Fibroblast of villous mesenchyme (primary cell): ENCODE measurements around the gene BLOC1S1. TPM values are rescaled to one million over a fixed set of nuclear protein-coding genes. Genes with fewer than 3 reads are reported as not detected.
A peak's percentile ranks its signal among the peaks of the same experiment; 100 is the strongest.

Experiments used
- DNase-seq: peaks from one replicate; pipeline ENCODE4 v3.0.0-alpha.2; 2010; ENCODE audit warnings: low read depth
- H3K4me3 ChIP-seq: 2 replicates; pipeline ENCODE4 v1.5.1; 2011; ENCODE audit warnings: low read depth, mild to moderate bottlenecking, low read length
- total RNA-seq: library from RNA; depleted of rRNA; stranded (reverse); fragments of >200 nt; gene quantifications from 2 replicates; pipeline ENCODE4 v1.2.3, GENCODE V29; 2012
- TF ChIP-seq, protein P1 (sequence below): IDR thresholded peaks from 2 replicates; pipeline ENCODE4 v1.5.1; 2012; ENCODE audit warnings: low read depth, mild to moderate bottlenecking, low read length; ENCODE audit not compliant: insufficient read depth

BLOC1S1 gene
- total RNA-seq, 1 donor: 36.3 TPM

GRCh38 chr12:55679691-55680090 is 36.2 kb upstream of the BLOC1S1 start:
- TF ChIP-seq, protein P1, sequence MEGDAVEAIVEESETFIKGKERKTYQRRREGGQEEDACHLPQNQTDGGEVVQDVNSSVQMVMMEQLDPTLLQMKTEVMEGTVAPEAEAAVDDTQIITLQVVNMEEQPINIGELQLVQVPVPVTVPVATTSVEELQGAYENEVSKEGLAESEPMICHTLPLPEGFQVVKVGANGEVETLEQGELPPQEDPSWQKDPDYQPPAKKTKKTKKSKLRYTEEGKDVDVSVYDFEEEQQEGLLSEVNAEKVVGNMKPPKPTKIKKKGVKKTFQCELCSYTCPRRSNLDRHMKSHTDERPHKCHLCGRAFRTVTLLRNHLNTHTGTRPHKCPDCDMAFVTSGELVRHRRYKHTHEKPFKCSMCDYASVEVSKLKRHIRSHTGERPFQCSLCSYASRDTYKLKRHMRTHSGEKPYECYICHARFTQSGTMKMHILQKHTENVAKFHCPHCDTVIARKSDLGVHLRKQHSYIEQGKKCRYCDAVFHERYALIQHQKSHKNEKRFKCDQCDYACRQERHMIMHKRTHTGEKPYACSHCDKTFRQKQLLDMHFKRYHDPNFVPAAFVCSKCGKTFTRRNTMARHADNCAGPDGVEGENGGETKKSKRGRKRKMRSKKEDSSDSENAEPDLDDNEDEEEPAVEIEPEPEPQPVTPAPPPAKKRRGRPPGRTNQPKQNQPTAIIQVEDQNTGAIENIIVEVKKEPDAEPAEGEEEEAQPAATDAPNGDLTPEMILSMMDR: no peak
- no peak overlapping the region for H3K4me3 ChIP-seq
- no peak for DNase-seq

- no peak overlapping the region for H3K4me3 ChIP-seq
- DNase-seq: peak; percentile 20
- TF ChIP-seq, protein P1: peak; percentile 41
Measured at GRCh38 chr12:55681142-55682077, 34.4 kb upstream of the BLOC1S1 start.

- TF ChIP-seq, protein P1: no peak
- no peak for DNase-seq
- H3K4me3 ChIP-seq: no peak overlapping the region
Measured at GRCh38 chr12:55682087-55682796, 33.6 kb upstream of the BLOC1S1 start.

- TF ChIP-seq, protein P1: no peak
- DNase-seq: no peak
- H3K4me3 ChIP-seq: no peak overlapping the region
Measured at GRCh38 chr12:55683676-55684075, 32.2 kb upstream of the BLOC1S1 start.

- no peak for DNase-seq
- TF ChIP-seq, protein P1: no peak
Measured at GRCh38 chr12:55684761-55685370, 31.0 kb upstream of the BLOC1S1 start.

GRCh38 chr12:55685671-55686070 is 30.2 kb upstream of the BLOC1S1 start:
- DNase-seq: no peak
- H3K4me3 ChIP-seq: no peak overlapping the region
- TF ChIP-seq, protein P1: no peak

More at GRCh38 chr12:55684761-55685370, 31.0 kb upstream of the BLOC1S1 start:
- no peak overlapping the region for H3K4me3 ChIP-seq
